Mesenteric fat pad (tissue), 1 donor: ENCODE results near the gene NOX3. TPM values are rescaled to one million over a fixed set of nuclear protein-coding genes. Genes with fewer than 3 reads are reported as not detected.
"Not testable (repeated sequence)": the region's sequence is repeated elsewhere in the genome, so short reads cannot be mapped to it uniquely, and the experiment has no call there.

Experiments used
- DNase-seq: peaks from one replicate; pipeline ENCODE4 v3.0.0-alpha.2; 2020; ENCODE audit warnings: low spot score
- long read RNA-seq: library from polyadenylated mRNA; unstranded; transcript quantifications from one replicate; pipeline ENCODE4 v2.0.0, GENCODE V29; 2020
- total RNA-seq: library from RNA; stranded (reverse); fragmentation: NEBNext Ultra II Directional; extraction: Animal tissue kit (Norgen Biotek cat#: 25700); gene quantifications from one replicate; pipeline ENCODE4 v1.2.1, GENCODE V29; 2021
- donor health status: DM: yes; HTN: yes; CAD: no.

NOX3 gene
- total RNA-seq = not detected
- long read RNA-seq = 0 reads

- DNase-seq = no peak
Measured at GRCh38 chr6:155455766-155456165, at the start of gene NOX3. NOX3 (minus strand) TSS chr6:155455839; CDS start chr6:155455800, 39 bp downstream.

- DNase-seq = no peak
Measured at GRCh38 chr6:155504848-155505607, 49.4 kb upstream of the NOX3 start.

GRCh38 chr6:155502393-155502792, 46.8 kb upstream of the NOX3 start:
- DNase-seq = no peak

- DNase-seq = no peak
Measured at GRCh38 chr6:155499574-155499973, 43.9 kb upstream of the NOX3 start.

GRCh38 chr6:155498370-155498769, 42.7 kb upstream of the NOX3 start:
- no peak for DNase-seq

GRCh38 chr6:155497273-155497672, 41.6 kb upstream of the NOX3 start:
- DNase-seq = no peak

GRCh38 chr6:155495011-155495768, 39.6 kb upstream of the NOX3 start:
- DNase-seq = no peak

- no peak for DNase-seq
Measured at GRCh38 chr6:155493694-155494143, 38.1 kb upstream of the NOX3 start.

GRCh38 chr6:155493026-155493693, 37.5 kb upstream of the NOX3 start:
- DNase-seq = no peak

- DNase-seq = no peak
Measured at GRCh38 chr6:155492061-155492735, 36.6 kb upstream of the NOX3 start.

- no peak for DNase-seq
Measured at GRCh38 chr6:155491421-155491820, 35.8 kb upstream of the NOX3 start.

- not testable (repeated sequence) for DNase-seq
Measured at GRCh38 chr6:155488197-155488596, 32.6 kb upstream of the NOX3 start.

- no peak for DNase-seq
Measured at GRCh38 chr6:155487371-155488130, 31.9 kb upstream of the NOX3 start.

- no peak for DNase-seq
Measured at GRCh38 chr6:155486721-155487294, 31.2 kb upstream of the NOX3 start.

- DNase-seq = no peak
Measured at GRCh38 chr6:155485756-155486155, 30.1 kb upstream of the NOX3 start.

- no peak for DNase-seq
Measured at GRCh38 chr6:155483858-155484257, 28.2 kb upstream of the NOX3 start.

- DNase-seq = no peak
Measured at GRCh38 chr6:155481215-155481614, 25.6 kb upstream of the NOX3 start.

GRCh38 chr6:155473741-155474140, 18.1 kb upstream of the NOX3 start:
- no peak for DNase-seq

GRCh38 chr6:155472886-155473285, 17.2 kb upstream of the NOX3 start:
- DNase-seq = no peak

- not testable (repeated sequence) for DNase-seq
Measured at GRCh38 chr6:155470979-155471616, 15.5 kb upstream of the NOX3 start.
